Heart right ventricle (tissue), 16 donors: ENCODE results near the gene SCYGR2. TPM values are rescaled to one million over a fixed set of nuclear protein-coding genes. Genes with fewer than 3 reads are reported as not detected.

Experiments used
- ATAC-seq, 8 donors: fragments of 200-7000 bp; cut with Tn5 transposase; one replicate each; pipeline ENCODE4 v1.9.1; 2020; ENCODE audit warnings: mild to moderate bottlenecking in 8 of 8, moderate library complexity in 8 of 8, moderate number of reproducible peaks in 1 of 8
- DNase-seq, 2 donors: peaks; one replicate each; pipeline ENCODE4 v3.0.0-alpha.2; 2020
- H3K27ac ChIP-seq, 10 donors: fragments of 200-600 bp; sonication (generic) in 2 of 10; one replicate each; pipeline versions ENCODE4 v1.5.0 to v1.8.0; 2020 to 2022; ENCODE audit warnings: mild to moderate bottlenecking in 3 of 10
- H3K27me3 ChIP-seq, 7 donors: fragments of 200-600 bp; one replicate each; pipeline ENCODE4 v1.8.0; 2021 to 2022; ENCODE audit warnings: mild to moderate bottlenecking in 2 of 7
- H3K36me3 ChIP-seq, 9 donors: fragments of 200-600 bp; sonication (generic) in 1 of 9; one replicate each; pipeline versions ENCODE4 v1.5.0 to v1.8.0; 2020 to 2022; ENCODE audit warnings: mild to moderate bottlenecking in 2 of 9
- H3K4me1 ChIP-seq, 9 donors: fragments of 200-600 bp; sonication (generic) in 1 of 9; one replicate each; pipeline versions ENCODE4 v1.5.0 to v1.8.0; 2020 to 2022; ENCODE audit warnings: mild to moderate bottlenecking in 4 of 9
- H3K4me3 ChIP-seq, 10 donors: fragments of 200-600 bp; sonication (generic) in 2 of 10; one replicate each; pipeline versions ENCODE4 v1.5.0 to v1.8.0; 2020 to 2022; ENCODE audit warnings: mild to moderate bottlenecking in 7 of 10, moderate library complexity in 2 of 10
- H3K9me3 ChIP-seq, 11 donors: fragments of 200-600 bp in 10 of 11; sonication (generic) in 2 of 11; one replicate each; pipeline versions ENCODE4 v1.5.0 to v1.8.0; 2013 to 2022; ENCODE audit warnings: mild to moderate bottlenecking in 2 of 11, control low read depth in 1 of 11, moderate library complexity in 1 of 11
- WGBS, 2 donors: extraction: QIAGEN DNeasy Blood & Tissue Kit; methylation state at CpG; one replicate each; pipeline ENCODE4 v1.1.7; 2013; ENCODE audit warnings: inconsistent platforms in 1 of 2; 5-methylcytosine and 5-hydroxymethylcytosine counted together
- intact Hi-C, 10 donors: fragments of 100-400 bp; cut with DNase I; formaldehyde crosslinking; loops; one replicate each; pipeline versions ENCODE4 v1.11.1 to v1.14.2; 2022
- polyA plus RNA-seq, 2 donors: library from polyadenylated mRNA; stranded (reverse); fragments of 200-250 nt; gene quantifications; one replicate each; pipeline ENCODE4 v1.2.3, GENCODE V29; 2013
- total RNA-seq, 10 donors: library from RNA; stranded (reverse); fragmentation: NEBNext Ultra II Directional in 3 of 10; extraction: Animal tissue kit (Norgen Biotek cat#: 25700) in 3 of 10; gene quantifications; one replicate each; pipeline versions ENCODE4 v1.2.1 to v1.2.4, GENCODE V29; 2021 to 2023
- TF ChIP-seq, protein P1 (sequence below), 9 donors: fragments of 200-600 bp; sonication (generic) in 2 of 9; IDR thresholded peaks; one replicate each; pipeline versions ENCODE4 v1.5.0 to v1.8.0; 2021 to 2022; ENCODE audit warnings: antibody characterized with exemption in 9 of 9, mild to moderate bottlenecking in 5 of 9, moderate library complexity in 1 of 9
- donor health status: Arrhythmogenic right ventricular cardiomyopathy.
- donor health status: ischemic (EF 13 %, LVEDD 7.1; RV severe dilation, severe dysfunction).
- donor health status: healthy with polysubstance abuse.
- donor health status: DM: no; HTN: yes; CAD: no.
- donor health status: DM: no; HTN: no; CAD: no.
- donor health status: ischemic (EF 25% LVEDD 6.9; RV normal size, moderate dysfunction).
- donor health status: ischemic (EF 25% LVEDD 5.7; RV mildly dilated, moderate dysfunction).
- donor health status: healthy.
- donor health status: DM: yes; HTN: yes; CAD: no.
- donor health status: Ischemic cardiomyopathy.
- donor health status: ischemic (EF 35%, LVEDD 5.7; RV mildly dilated, moderate dysfunction).
- donor health status: nonischemic (EF 11% LVEDD 7.7; RV severe dilation, severe dysfunction).
- donor health status: DM: yes; HTN: yes; CAD: no.
- donor health status: PGD.
- donor health status: ischemic (EF 29% LVEDD 5.4; RV normal size, mild dysfunction).
- donor health status: nonischemic (EF 23%, LVEDD 6.1; RV moderate dilation, normal function).

Gene SCYGR2
- total and polyA plus RNA-seq, 12 donors, result not detected

GRCh38 chr2:227634201-227634600 is 35.5 kb downstream of the SCYGR2 start:
- intact Hi-C loops, result no loop called here
- peaks cover 0 to 11% (median 7%) of the 10 kb centered on the region in 7 donors for H3K27me3 ChIP-seq
- no peak for DNase-seq
- WGBS, 2 donors, result 71 to 78% methylated on average over 3 of the region's 3 CpGs
- no peaks in the 10 kb centered on the region for H3K4me1 ChIP-seq
- TF ChIP-seq, protein P1, sequence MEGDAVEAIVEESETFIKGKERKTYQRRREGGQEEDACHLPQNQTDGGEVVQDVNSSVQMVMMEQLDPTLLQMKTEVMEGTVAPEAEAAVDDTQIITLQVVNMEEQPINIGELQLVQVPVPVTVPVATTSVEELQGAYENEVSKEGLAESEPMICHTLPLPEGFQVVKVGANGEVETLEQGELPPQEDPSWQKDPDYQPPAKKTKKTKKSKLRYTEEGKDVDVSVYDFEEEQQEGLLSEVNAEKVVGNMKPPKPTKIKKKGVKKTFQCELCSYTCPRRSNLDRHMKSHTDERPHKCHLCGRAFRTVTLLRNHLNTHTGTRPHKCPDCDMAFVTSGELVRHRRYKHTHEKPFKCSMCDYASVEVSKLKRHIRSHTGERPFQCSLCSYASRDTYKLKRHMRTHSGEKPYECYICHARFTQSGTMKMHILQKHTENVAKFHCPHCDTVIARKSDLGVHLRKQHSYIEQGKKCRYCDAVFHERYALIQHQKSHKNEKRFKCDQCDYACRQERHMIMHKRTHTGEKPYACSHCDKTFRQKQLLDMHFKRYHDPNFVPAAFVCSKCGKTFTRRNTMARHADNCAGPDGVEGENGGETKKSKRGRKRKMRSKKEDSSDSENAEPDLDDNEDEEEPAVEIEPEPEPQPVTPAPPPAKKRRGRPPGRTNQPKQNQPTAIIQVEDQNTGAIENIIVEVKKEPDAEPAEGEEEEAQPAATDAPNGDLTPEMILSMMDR (IDR thresholded peaks at IDR 0.05), result no peak
- ATAC-seq, result no peak
- H3K27ac ChIP-seq, result no peak overlapping the region
- H3K4me3 ChIP-seq, result no peak overlapping the region
- no peaks in the 10 kb centered on the region for H3K36me3 ChIP-seq
- no peaks in the 10 kb centered on the region for H3K9me3 ChIP-seq

GRCh38 chr2:227642656-227643055 is 44.0 kb downstream of the SCYGR2 start:
- H3K27ac ChIP-seq, result no peak overlapping the region
- 4 to 11% methylated on average over 2 of the region's 2 CpGs for WGBS, 2 donors
- H3K4me3 ChIP-seq, result no peak overlapping the region
- DNase-seq (no peak), ATAC-seq (no peak)
- H3K36me3 ChIP-seq, result no peaks in the 10 kb centered on the region
- peaks cover 0 to 5% (median 0%) of the 10 kb centered on the region in 7 donors for H3K27me3 ChIP-seq
- TF ChIP-seq, protein P1 (IDR thresholded peaks at IDR 0.05), result no peak
- H3K4me1 ChIP-seq, result no peaks in the 10 kb centered on the region
- H3K9me3 ChIP-seq, result no peaks in the 10 kb centered on the region
- intact Hi-C loops, result no loop called here

DNA sequence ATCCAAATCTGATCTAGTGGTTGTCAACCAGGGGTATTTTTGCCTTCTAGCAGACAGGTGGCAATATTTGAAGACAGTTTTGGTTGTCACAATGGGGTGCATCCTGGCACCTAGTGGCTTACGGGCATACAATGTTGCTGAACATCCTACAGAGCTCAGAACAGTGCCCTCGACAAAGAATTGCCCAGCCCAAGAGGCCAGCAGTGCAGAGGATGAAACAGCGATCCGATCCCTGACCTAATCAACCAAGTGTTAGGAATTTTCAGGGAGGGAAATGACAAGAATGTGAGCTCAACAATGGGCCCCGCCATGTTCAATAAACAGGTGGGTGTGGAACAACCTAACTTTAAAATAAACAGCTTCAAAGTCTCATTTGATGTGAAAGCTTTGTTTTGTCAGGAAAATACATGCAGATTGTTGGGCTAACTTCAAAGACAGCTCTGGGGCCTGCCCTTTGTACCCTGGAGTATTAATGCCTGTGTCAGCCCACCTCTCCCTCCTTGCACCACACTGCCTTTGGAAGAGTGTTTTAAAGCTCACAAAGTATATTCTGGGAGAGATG is 45.4 kb downstream of the SCYGR2 start:
- no peaks in the 10 kb centered on the region for H3K4me1 ChIP-seq
- intact Hi-C loops, result no loop called here
- no peak overlapping the region for H3K4me3 ChIP-seq
- ATAC-seq (no peak), DNase-seq (no peak)
- WGBS, 2 donors, result 82 to 88% methylated on average over 5 of the region's 5 CpGs
- H3K27me3 ChIP-seq, result peaks cover 0 to 5% (median 0%) of the 10 kb centered on the region in 7 donors
- TF ChIP-seq, protein P1 (IDR thresholded peaks at IDR 0.05), result no peak
- H3K27ac ChIP-seq, result no peak overlapping the region
- no peaks in the 10 kb centered on the region for H3K36me3 ChIP-seq
- H3K9me3 ChIP-seq, result no peaks in the 10 kb centered on the region

Other genes with a start within 250 kb of the SCYGR2 start
- gene TM4SF20, start 219.6 kb upstream of the SCYGR2 start, total RNA-seq, result not detected
- gene TM4SF20, start 219.6 kb upstream of the SCYGR2 start, polyA plus RNA-seq, result not detected
- not detected for gene SCYGR1, start 210.9 kb upstream of the SCYGR2 start, total RNA-seq
- not detected for gene SCYGR1, start 210.9 kb upstream of the SCYGR2 start, polyA plus RNA-seq
- gene AGFG1, start 126.7 kb upstream of the SCYGR2 start, total RNA-seq, result 10 to 100 TPM; 52.8 to 77.9 (median 59.0) TPM
- 10 to 100 TPM; 14.1 to 42.1 TPM for gene AGFG1, start 126.7 kb upstream of the SCYGR2 start, polyA plus RNA-seq
- gene SCYGR3, start 15.9 kb downstream of the SCYGR2 start, total RNA-seq, result not detected
- gene SCYGR3, start 15.9 kb downstream of the SCYGR2 start, polyA plus RNA-seq, result not detected
- gene SCYGR4, start 18.6 kb downstream of the SCYGR2 start, total RNA-seq, result not detected
- not detected for gene SCYGR4, start 18.6 kb downstream of the SCYGR2 start, polyA plus RNA-seq
- not detected for gene SCYGR5, start 67.9 kb downstream of the SCYGR2 start, total RNA-seq
- not detected for gene SCYGR5, start 67.9 kb downstream of the SCYGR2 start, polyA plus RNA-seq
- gene SLC19A3, start 119.1 kb downstream of the SCYGR2 start, total RNA-seq, result 1 to 10 TPM in 4 of 10 donors, under 1 TPM in 6; 0.13 to 4.5 (median 0.74) TPM
- gene SLC19A3, start 119.1 kb downstream of the SCYGR2 start, polyA plus RNA-seq, result 1 to 10 TPM in 1 of 2 donors, under 1 TPM in 1; 0.81 to 2.3 TPM
- not detected for gene SCYGR6, start 125.9 kb downstream of the SCYGR2 start, total RNA-seq
- not detected for gene SCYGR6, start 125.9 kb downstream of the SCYGR2 start, polyA plus RNA-seq
- gene SCYGR7, start 129.4 kb downstream of the SCYGR2 start, total RNA-seq, result not detected
- gene SCYGR7, start 129.4 kb downstream of the SCYGR2 start, polyA plus RNA-seq, result not detected
- not detected for gene SCYGR8, start 147.0 kb downstream of the SCYGR2 start, total RNA-seq
- not detected for gene SCYGR8, start 147.0 kb downstream of the SCYGR2 start, polyA plus RNA-seq
- gene CCL20, start 214.9 kb downstream of the SCYGR2 start, total RNA-seq, result not detected
- under 1 TPM in 1 of 2 donors, not detected in 1; 0.20 TPM for gene CCL20, start 214.9 kb downstream of the SCYGR2 start, polyA plus RNA-seq